Activated naive CD4-positive, alpha-beta T cell treated with anti-CD3 and anti-CD28 coated beads, Interleukin-2, amount 10 ng/mL, durations not matched to agents 7 days and 5 days (primary cell): ENCODE results near the gene PTMA.

ENCODE experiments used
- CTCF ChIA-PET: fragments of 350-600 bp; sonication (Branson Sonifier 250); formaldehyde crosslinking; loops from one replicate; lab custom pipeline; 2021; ENCODE audit warnings: antibody characterized with exemption; lab: Charles Lee
- DNase-seq: peaks from one replicate; pipeline ENCODE4 v3.0.0-alpha.2; 2020
- H3K27ac Mint-ChIP-seq: one replicate; pipeline ENCODE4 v1.8.0; 2021; ENCODE audit warnings: mild to moderate bottlenecking, moderate library complexity, mixed read lengths
- H3K27me3 Mint-ChIP-seq: one replicate; pipeline ENCODE4 v1.8.0; 2021; ENCODE audit warnings: mild to moderate bottlenecking, mixed read lengths
- H3K36me3 Mint-ChIP-seq: one replicate; pipeline ENCODE4 v1.8.0; 2021; ENCODE audit warnings: mixed read lengths
- H3K4me1 Mint-ChIP-seq: one replicate; pipeline ENCODE4 v1.8.0; 2021; ENCODE audit warnings: mixed read lengths
- H3K4me3 Mint-ChIP-seq: one replicate; pipeline ENCODE4 v1.8.0; 2021; ENCODE audit warnings: mild to moderate bottlenecking, moderate library complexity, mixed read lengths
- H3K9me3 Mint-ChIP-seq: one replicate; pipeline ENCODE4 v1.8.0; 2021; ENCODE audit warnings: mixed read lengths

Gene PTMA

DNA sequence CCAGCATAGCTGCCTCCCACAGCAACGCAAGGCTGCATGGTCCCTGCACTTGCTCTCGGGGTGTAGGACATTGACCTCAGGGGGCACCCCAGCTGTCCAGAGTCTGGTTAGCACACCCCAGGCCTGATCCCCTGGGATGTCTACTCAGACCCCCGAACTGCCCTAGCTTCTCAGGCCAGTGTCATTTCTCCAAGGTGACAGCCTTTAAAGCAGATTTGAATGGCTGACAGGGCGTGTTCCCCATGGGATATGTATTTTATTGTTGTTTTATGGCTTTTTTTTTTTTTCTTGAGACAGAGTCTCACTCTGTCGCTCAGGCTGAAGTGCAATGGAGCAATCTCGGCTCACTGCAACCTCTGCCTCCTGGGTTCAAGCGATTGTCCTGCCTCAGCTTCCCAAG, 40.8 kb upstream of the PTMA start:
- no peak for DNase-seq
- H3K36me3 Mint-ChIP-seq, result peaks cover 4% of the 10 kb centered on the region
- no peak overlapping the region for H3K4me3 Mint-ChIP-seq
- peaks cover 11% of the 10 kb centered on the region for H3K27me3 Mint-ChIP-seq
- CTCF ChIA-PET, result interaction anchor here (0.6 to 10.6 kb wide), 6 partner anchors 8 to 63 kb away, joined by 3 to 66 read pairs (median 4); no protein-coding TSS in a partner anchor
- peaks cover 48% of the 10 kb centered on the region for H3K4me1 Mint-ChIP-seq
- H3K9me3 Mint-ChIP-seq, result peaks cover 2% of the 10 kb centered on the region
- no peak overlapping the region for H3K27ac Mint-ChIP-seq

GRCh38 chr2:231668981-231669380, 39.3 kb upstream of the PTMA start:
- H3K27me3 Mint-ChIP-seq, result peaks cover 11% of the 10 kb centered on the region
- H3K4me1 Mint-ChIP-seq, result peaks cover 43% of the 10 kb centered on the region

DNA sequence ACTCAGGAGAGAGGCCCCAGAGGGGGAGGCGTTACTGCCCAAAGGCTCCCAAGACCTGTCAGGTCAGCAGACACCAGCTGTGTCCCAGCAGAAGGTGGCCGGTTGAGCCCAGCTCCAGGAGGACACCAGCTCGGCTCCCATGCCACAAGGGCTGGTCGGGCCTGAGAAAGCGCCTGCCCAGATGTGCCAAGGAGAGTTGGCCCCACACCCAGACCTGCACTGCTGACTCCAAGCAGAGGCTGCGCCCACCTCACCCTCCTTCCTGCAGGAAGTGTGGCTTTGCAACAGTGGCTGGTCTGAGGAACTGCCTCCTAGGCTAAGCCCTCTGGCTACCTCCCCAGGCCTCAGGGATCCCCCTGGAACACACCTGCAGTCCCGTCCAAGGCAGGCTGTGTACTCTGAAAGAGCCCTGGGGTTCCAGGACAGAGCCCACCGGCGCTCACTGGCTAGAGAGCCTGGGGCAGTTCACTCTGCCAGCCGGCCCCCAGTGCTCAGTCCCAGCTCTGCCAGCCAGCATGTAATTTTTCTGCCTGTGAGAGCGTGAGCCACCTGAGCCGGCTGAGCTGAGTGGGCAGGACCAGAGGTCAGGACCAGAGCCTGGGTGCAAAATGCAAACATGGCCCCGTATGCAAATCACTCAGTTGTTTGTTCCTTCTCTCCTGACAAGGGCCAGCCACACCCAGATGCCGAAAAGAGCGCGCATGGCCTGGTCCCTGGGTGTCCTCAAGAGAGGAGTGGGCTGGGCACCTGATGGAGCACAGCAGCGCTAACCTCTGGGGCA, 36.9 kb upstream of the PTMA start:
- CTCF ChIA-PET, result interaction anchor here (0.7 to 21.6 kb wide), 7 partner anchors 8 to 59 kb away, joined by 3 to 473 read pairs (median 66); no protein-coding TSS in a partner anchor
- Mint-ChIP-seq H3K4me1 (peaks cover 38% of the 10 kb centered on the region), H3K27me3 (peaks cover 14% of the 10 kb centered on the region), H3K9me3 (no peaks in the 10 kb centered on the region), H3K4me3 (no peak overlapping the region), H3K27ac (no peak overlapping the region), H3K36me3 (no peaks in the 10 kb centered on the region)
- no peak for DNase-seq

More at GRCh38 chr2:231668981-231669380, 39.3 kb upstream of the PTMA start:
- Mint-ChIP-seq H3K27ac (no peak overlapping the region), H3K4me3 (no peak overlapping the region), H3K9me3 (no peaks in the 10 kb centered on the region), H3K36me3 (no peaks in the 10 kb centered on the region)
- no peak for DNase-seq
- CTCF ChIA-PET, result interaction anchor here (1.1 to 3.5 kb wide), 2 partner anchors 14 to 45 kb away, joined by 3 to 13 read pairs; no protein-coding TSS in a partner anchor

GRCh38 chr2:231672617-231673347, 35.5 kb upstream of the PTMA start:
- no peaks in the 10 kb centered on the region for H3K36me3 Mint-ChIP-seq
- no peak overlapping the region for H3K4me3 Mint-ChIP-seq
- H3K27ac Mint-ChIP-seq, result no peak overlapping the region
- H3K27me3 Mint-ChIP-seq, result peaks cover 14% of the 10 kb centered on the region
- no peaks in the 10 kb centered on the region for H3K9me3 Mint-ChIP-seq
- CTCF ChIA-PET, result interaction anchor here (0.9 to 21.6 kb wide), 9 partner anchors 9 to 190 kb away, joined by 3 to 473 read pairs (median 5); no protein-coding TSS in a partner anchor
- DNase-seq, result no peak
- H3K4me1 Mint-ChIP-seq, result peaks cover 36% of the 10 kb centered on the region

DNA sequence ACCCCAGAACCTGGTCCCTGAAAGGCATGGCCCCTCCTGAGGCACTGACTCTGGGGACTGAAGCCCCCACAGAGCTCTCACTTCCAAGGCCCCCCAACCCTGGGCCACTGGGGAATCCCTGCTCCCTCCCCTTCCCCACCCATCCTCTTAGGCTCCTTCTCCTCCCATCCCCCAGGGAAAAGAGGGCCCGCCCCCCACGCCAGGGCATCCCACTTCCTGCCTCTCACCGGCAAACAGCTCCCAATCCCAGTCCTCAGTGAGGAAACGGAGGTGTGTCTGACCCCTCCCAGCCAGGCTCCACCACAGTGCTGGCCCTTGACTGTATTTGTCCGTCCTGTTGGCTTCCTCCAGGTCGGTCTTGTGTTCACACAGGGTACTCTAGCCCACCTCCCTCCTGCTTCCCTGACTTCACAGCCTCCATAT, 35.0 kb upstream of the PTMA start:
- H3K4me1 Mint-ChIP-seq, result peaks cover 36% of the 10 kb centered on the region
- DNase-seq, result no peak
- peaks cover 13% of the 10 kb centered on the region for H3K27me3 Mint-ChIP-seq
- CTCF ChIA-PET, result interaction anchor here (0.9 to 21.6 kb wide), 8 partner anchors 10 to 191 kb away, joined by 3 to 473 read pairs (median 40); no protein-coding TSS in a partner anchor
- H3K9me3 Mint-ChIP-seq, result no peaks in the 10 kb centered on the region
- H3K27ac Mint-ChIP-seq, result no peak overlapping the region
- H3K4me3 Mint-ChIP-seq, result no peak overlapping the region
- no peaks in the 10 kb centered on the region for H3K36me3 Mint-ChIP-seq

- peak; percentile 74 for DNase-seq
- no peaks in the 10 kb centered on the region for H3K36me3 Mint-ChIP-seq
- peaks cover 39% of the 10 kb centered on the region for H3K4me1 Mint-ChIP-seq
- no peaks in the 10 kb centered on the region for H3K9me3 Mint-ChIP-seq
- H3K27ac Mint-ChIP-seq, result no peak overlapping the region
- CTCF ChIA-PET, result interaction anchor here (0.6 to 21.6 kb wide), 29 partner anchors 11 to 175 kb away, joined by 3 to 473 read pairs (median 4); partner anchors contain the start of genes COPS7B and PTMA
- peaks cover 13% of the 10 kb centered on the region for H3K27me3 Mint-ChIP-seq
- H3K4me3 Mint-ChIP-seq, result no peak overlapping the region
Observed at GRCh38 chr2:231674587-231675338, 33.6 kb upstream of the PTMA start.

DNA sequence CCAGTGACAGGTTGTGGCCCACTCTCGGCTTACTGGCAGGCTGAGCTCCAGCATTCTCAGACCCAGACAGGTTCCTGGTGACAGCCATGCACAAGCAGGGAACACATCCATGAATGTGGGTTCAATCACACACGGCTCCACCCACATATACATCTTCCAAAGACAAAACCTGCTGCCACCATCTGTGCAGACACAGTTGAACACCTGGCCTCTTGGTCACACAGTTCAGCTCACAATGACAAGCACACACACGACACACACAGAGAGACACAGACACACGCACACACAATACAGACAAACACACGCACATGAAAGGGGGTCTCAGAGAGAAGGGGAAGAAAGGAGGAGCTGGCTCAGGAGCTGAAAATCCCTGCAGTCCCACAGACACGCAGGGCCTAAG, 32.1 kb upstream of the PTMA start:
- peaks cover 19% of the 10 kb centered on the region for H3K27me3 Mint-ChIP-seq
- H3K36me3 Mint-ChIP-seq, result no peaks in the 10 kb centered on the region
- no peak overlapping the region for H3K27ac Mint-ChIP-seq
- CTCF ChIA-PET, result interaction anchor here (1.1 to 21.6 kb wide), 14 partner anchors 9 to 113 kb away, joined by 3 to 473 read pairs (median 20); partner anchors contain the start of genes COPS7B and PTMA
- no peak for DNase-seq
- H3K4me1 Mint-ChIP-seq, result peaks cover 37% of the 10 kb centered on the region
- H3K9me3 Mint-ChIP-seq, result no peaks in the 10 kb centered on the region
- H3K4me3 Mint-ChIP-seq, result no peak overlapping the region

GRCh38 chr2:231677632-231678104, 30.7 kb upstream of the PTMA start:
- no peaks in the 10 kb centered on the region for H3K36me3 Mint-ChIP-seq
- DNase-seq, result peak; percentile 90
- H3K4me1 Mint-ChIP-seq, result peaks cover 34% of the 10 kb centered on the region
- CTCF ChIA-PET, result interaction anchor here (0.6 to 21.6 kb wide), 23 partner anchors 8 to 707 kb away, joined by 3 to 473 read pairs (median 6); partner anchors contain the start of gene PTMA
- no peaks in the 10 kb centered on the region for H3K9me3 Mint-ChIP-seq
- H3K27ac Mint-ChIP-seq, result no peak overlapping the region
- H3K4me3 Mint-ChIP-seq, result no peak overlapping the region
- H3K27me3 Mint-ChIP-seq, result peaks cover 34% of the 10 kb centered on the region

- DNase-seq, result no peak
- Mint-ChIP-seq H3K27me3 (peaks cover 54% of the 10 kb centered on the region), H3K9me3 (no peaks in the 10 kb centered on the region), H3K27ac (peak overlapping the region; percentile 33), H3K4me1 (peaks cover 22% of the 10 kb centered on the region), H3K4me3 (no peak overlapping the region), H3K36me3 (no peaks in the 10 kb centered on the region)
- CTCF ChIA-PET, result interaction anchor here (0.8 to 21.6 kb wide), 3 partner anchors 36 to 69 kb away, joined by 3 to 473 read pairs (median 4); no protein-coding TSS in a partner anchor
Observed at GRCh38 chr2:231679908-231680284, 28.4 kb upstream of the PTMA start.

DNA sequence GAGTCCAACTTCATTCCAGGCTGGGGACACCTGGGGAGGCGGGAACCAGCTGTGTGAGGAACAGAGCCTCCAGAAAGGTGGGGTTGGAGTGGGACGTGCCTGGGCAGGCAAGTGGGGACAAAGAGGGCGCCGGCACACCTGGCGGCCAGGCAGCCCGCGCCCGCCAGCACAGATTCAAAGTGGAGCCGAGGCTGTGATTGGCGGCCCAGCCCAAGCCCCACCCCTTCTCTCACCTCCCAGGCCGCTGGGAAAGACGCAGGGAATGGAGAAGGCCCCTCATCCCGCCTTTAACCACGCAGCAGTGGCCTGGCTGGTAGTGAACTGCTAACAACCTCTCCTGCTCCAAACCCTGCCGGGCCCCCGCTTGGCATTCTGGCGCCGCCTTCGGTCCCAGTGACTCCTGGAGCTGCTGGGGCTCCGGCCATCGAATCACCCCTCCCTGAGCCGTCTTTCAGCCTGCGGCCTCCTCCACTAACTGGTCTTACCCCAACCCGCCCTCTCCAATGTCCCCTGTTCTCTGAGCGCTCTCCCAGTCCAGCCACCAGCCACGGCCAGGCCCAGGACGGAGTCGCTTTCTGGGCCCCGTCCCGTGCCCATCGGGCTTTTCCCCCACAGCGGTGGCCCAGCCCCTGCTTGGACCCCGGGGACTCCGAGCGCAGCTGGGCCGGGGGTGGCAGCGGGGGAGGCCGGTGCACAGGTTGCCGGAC, 27.9 kb upstream of the PTMA start:
- DNase-seq, result no peak
- H3K4me1 Mint-ChIP-seq, result peaks cover 17% of the 10 kb centered on the region
- peak overlapping the region; percentile 52 for H3K4me3 Mint-ChIP-seq
- no peak overlapping the region for H3K27ac Mint-ChIP-seq
- H3K36me3 Mint-ChIP-seq, result no peaks in the 10 kb centered on the region
- H3K27me3 Mint-ChIP-seq, result peaks cover 55% of the 10 kb centered on the region
- CTCF ChIA-PET, result interaction anchor here (0.8 to 21.6 kb wide), 3 partner anchors 35 to 69 kb away, joined by 3 to 473 read pairs (median 4); no protein-coding TSS in a partner anchor
- H3K9me3 Mint-ChIP-seq, result no peaks in the 10 kb centered on the region

- Mint-ChIP-seq H3K4me3 (peak overlapping the region; percentile 45), H3K4me1 (peaks cover 17% of the 10 kb centered on the region), H3K27me3 (peaks cover 57% of the 10 kb centered on the region), H3K27ac (no peak overlapping the region), H3K9me3 (no peaks in the 10 kb centered on the region), H3K36me3 (no peaks in the 10 kb centered on the region)
- CTCF ChIA-PET, result interaction anchor here (1.4 to 21.6 kb wide), 2 partner anchors 10 to 34 kb away, joined by 3 to 473 read pairs; no protein-coding TSS in a partner anchor
- no peak for DNase-seq
Observed at GRCh38 chr2:231680992-231681852, 27.1 kb upstream of the PTMA start.
